Kidney epithelial cell (primary cell): ENCODE measurements around the gene B3GALT5. TPM values are rescaled to one million over a fixed set of nuclear protein-coding genes. Genes with fewer than 3 reads are reported as not detected.
A peak's percentile ranks its signal among the peaks of the same experiment; 100 is the strongest.
"Not testable (repeated sequence)": the region's sequence is repeated elsewhere in the genome, so short reads cannot be mapped to it uniquely, and the experiment has no call there.

Experiments used
- DNase-seq: peaks from one replicate; pipeline ENCODE4 v3.0.0-alpha.2; 2010; ENCODE audit warnings: low read depth
- H3K27me3 ChIP-seq: 2 replicates; pipeline ENCODE4 v1.6.0; 2011; ENCODE audit warnings: low read length; ENCODE audit not compliant: control insufficient read depth, insufficient read depth
- H3K36me3 ChIP-seq: 2 replicates; pipeline ENCODE4 v1.5.1; 2011; ENCODE audit warnings: low read length; ENCODE audit not compliant: control insufficient read depth, insufficient read depth
- H3K4me3 ChIP-seq: 2 replicates; pipeline ENCODE4 v1.5.1; 2011; ENCODE audit warnings: low read depth, mild to moderate bottlenecking, control low read depth, low read length
- total RNA-seq: library from RNA; depleted of rRNA; stranded (reverse); fragments of >200 nt; gene quantifications from 2 replicates; pipeline ENCODE4 v1.2.3, GENCODE V29; 2015
- TF ChIP-seq, protein P1 (sequence below): IDR thresholded peaks from 2 replicates; pipeline ENCODE4 v1.5.1; 2011; ENCODE audit warnings: mild to moderate bottlenecking, moderate library complexity, low read length, control low read depth, inconsistent platforms; ENCODE audit not compliant: insufficient read depth, poor library complexity, severe bottlenecking

B3GALT5 gene
- total RNA-seq, 1 donor from 2014 or later, result 4.3 TPM

DNA sequence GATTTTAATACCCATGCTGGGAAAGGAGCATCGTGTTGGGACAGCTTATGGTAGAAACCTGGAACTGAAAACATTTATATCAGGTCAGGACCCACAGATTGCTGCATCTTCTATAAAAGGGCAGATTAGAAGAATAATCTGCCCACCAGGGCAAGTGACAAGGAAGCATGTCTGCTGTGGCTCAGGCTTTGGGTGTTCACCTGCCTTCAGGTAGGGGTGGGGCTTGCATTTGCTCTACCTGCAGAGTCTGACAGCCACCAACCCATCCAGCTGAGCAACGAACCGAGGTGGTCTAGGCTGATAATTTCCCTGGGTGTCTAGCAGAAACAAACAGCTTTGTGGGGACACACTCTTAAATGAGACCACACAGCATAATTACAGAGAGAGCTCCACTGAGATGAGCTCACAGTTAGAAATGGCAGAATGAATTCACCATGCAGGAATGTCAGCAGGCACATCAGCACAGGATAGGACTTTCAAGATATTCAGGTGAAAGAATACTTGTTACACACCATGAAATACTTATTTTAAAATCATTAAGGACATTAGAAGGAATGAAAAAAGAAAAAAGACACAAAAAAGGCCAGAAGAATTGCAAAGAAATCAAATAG is 36.1 kb upstream of the B3GALT5 start:
- no peak overlapping the region for H3K4me3 ChIP-seq
- TF ChIP-seq, protein P1, sequence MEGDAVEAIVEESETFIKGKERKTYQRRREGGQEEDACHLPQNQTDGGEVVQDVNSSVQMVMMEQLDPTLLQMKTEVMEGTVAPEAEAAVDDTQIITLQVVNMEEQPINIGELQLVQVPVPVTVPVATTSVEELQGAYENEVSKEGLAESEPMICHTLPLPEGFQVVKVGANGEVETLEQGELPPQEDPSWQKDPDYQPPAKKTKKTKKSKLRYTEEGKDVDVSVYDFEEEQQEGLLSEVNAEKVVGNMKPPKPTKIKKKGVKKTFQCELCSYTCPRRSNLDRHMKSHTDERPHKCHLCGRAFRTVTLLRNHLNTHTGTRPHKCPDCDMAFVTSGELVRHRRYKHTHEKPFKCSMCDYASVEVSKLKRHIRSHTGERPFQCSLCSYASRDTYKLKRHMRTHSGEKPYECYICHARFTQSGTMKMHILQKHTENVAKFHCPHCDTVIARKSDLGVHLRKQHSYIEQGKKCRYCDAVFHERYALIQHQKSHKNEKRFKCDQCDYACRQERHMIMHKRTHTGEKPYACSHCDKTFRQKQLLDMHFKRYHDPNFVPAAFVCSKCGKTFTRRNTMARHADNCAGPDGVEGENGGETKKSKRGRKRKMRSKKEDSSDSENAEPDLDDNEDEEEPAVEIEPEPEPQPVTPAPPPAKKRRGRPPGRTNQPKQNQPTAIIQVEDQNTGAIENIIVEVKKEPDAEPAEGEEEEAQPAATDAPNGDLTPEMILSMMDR, result no peak
- H3K36me3 ChIP-seq, result no peaks in the 10 kb centered on the region
- peak; percentile 28 for DNase-seq
- no peaks in the 10 kb centered on the region for H3K27me3 ChIP-seq

DNA sequence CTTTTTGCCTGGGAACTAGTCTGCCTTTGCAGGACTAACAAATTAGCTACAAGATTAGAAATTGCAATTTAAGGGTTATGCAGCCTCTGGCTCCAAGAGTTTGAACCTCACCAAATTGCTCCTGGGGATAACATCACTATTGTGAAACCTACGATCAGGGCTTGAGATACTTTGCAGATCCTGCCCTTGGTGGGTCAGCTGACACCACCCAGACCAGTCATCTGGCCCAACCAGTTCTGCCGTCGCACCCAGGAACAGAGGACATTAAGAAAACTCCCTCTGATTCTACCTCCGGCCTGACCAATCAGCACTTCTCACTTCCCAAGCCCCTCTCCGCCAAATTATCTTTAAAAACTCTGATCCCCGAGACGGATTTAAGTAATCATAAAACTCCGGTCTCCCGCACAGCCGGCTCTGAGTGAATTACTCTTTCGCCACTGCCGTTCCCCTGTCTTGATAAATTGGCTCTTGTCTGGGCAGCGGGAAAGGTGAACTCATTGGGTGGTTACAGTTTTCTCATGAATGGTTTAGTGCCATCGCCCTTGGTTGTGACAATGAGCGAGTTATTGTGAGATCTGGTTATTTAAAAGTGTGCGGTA is 32.9 kb upstream of the B3GALT5 start:
- DNase-seq, result no peak
- TF ChIP-seq, protein P1, result no peak
- no peak overlapping the region for H3K4me3 ChIP-seq
- no peaks in the 10 kb centered on the region for H3K27me3 ChIP-seq
- no peaks in the 10 kb centered on the region for H3K36me3 ChIP-seq

DNA sequence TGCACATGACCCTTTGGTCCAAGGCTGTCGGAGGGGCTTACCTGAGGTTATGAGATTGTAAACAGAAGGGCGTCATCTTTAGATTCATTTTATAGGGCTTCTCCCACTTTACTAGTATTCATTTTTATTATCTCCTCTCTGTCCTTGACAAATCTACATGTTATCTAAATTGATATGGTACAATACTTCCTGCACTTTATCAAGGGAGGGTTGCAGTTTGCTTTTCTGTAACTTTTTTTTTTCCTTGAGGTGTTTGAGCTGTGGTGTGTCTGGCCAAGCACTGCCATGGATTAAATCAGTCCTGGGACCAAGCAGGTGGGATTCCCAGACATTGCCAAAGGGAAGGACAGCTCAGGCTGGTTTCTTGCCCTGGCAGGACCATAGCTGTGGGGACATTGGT is 32.0 kb upstream of the B3GALT5 start:
- no peaks in the 10 kb centered on the region for H3K36me3 ChIP-seq
- no peak for DNase-seq
- TF ChIP-seq, protein P1, result no peak
- no peaks in the 10 kb centered on the region for H3K27me3 ChIP-seq
- no peak overlapping the region for H3K4me3 ChIP-seq

DNA sequence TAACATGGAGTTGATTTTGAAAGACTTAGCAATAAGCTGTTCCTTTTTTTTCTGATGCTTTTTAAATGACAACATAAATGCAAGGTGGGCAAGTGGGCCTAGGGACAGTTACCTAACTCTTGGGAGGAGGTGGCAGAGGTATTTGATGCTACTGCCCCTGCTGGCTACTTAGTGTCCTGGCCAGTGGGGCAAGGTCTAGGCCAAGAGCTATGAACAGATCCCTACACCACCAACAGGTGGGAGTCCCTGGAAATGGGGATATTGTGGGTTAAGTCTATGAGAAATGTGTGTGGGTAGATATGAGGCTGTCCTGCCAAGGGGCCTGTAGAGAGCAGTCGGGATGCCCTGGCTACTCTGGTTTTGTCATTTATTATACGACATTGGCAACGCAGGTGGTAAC is 31.3 kb upstream of the B3GALT5 start:
- Histone ChIP-seq H3K36me3 (no peaks in the 10 kb centered on the region), H3K4me3 (no peak overlapping the region), H3K27me3 (no peaks in the 10 kb centered on the region)
- DNase-seq, result no peak
- TF ChIP-seq, protein P1, result no peak

DNA sequence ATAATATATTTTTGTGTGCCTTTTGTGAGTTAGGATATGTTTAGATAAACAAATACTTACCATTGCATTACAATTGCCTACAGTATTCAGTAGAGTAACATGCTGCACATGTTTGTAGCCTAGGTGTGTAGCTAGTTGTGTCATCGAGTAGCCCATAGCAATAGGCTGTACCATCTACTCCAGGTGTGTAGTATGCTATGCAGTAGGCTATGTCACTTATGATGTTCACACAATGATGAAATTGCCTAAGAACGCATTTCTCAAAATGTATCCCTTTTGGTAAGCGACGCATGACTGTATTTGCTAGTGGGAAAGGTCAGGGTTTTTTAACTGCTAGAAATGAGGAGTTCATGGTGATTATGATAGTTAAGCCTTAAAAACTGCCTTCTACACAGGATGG is 30.0 kb upstream of the B3GALT5 start:
- no peaks in the 10 kb centered on the region for H3K27me3 ChIP-seq
- no peaks in the 10 kb centered on the region for H3K36me3 ChIP-seq
- TF ChIP-seq, protein P1, result no peak
- no peak overlapping the region for H3K4me3 ChIP-seq
- no peak for DNase-seq

DNA sequence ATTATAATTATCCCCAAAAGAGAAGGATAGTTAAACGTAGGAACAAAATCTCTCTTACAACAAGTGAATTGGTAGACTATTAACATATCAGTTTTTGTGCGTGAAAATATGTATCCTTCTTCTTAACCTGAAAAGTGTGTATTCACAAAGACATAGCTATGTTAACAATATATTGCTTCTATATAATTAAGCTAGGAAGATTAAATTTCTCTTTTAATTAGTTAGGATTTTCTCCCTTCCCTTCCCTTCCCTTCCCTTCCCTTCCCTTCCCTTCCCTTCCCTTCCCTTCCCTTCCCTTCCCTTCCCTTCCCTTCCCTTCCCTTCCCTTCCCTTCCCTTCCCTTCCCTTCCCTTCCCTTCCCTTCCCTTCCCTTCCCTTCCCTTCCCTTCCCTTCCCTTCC is 29.2 kb upstream of the B3GALT5 start:
- H3K4me3 ChIP-seq, DNase-seq, H3K36me3 ChIP-seq, H3K27me3 ChIP-seq: not testable (repeated sequence)
